Hematopoietic multipotent progenitor cell treated with erythropoietin and hydrocortisone succinate and interleukin-3 and kit ligand, for 8 days (in vitro differentiated cells): ENCODE results near the gene PLXNA4.

Experiments
- DNase-seq: peaks from one replicate; pipeline ENCODE4 v3.0.0-alpha.2; 2015

Gene PLXNA4

DNA sequence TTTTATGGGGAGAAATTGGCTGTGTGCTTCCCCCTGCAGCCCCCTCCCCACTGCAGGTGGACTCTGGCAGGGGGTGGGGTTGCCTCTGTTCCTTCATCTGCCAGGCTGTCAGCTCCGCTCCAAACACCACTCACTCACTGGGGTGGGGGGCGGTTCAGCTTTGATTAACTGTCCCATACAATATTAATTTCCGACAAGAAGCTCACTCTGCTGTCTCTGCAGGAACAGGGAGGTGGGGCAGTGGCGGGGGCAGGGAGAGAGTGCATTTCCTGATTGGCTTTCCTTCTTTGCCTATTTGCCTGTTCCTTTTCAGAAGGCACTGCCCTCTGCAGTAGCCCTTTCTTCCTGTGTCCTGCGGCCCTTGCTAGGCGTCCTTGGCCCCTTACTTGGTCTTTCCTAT lies 500.8 kb downstream of the PLXNA4 start:
- no peak for DNase-seq

DNA sequence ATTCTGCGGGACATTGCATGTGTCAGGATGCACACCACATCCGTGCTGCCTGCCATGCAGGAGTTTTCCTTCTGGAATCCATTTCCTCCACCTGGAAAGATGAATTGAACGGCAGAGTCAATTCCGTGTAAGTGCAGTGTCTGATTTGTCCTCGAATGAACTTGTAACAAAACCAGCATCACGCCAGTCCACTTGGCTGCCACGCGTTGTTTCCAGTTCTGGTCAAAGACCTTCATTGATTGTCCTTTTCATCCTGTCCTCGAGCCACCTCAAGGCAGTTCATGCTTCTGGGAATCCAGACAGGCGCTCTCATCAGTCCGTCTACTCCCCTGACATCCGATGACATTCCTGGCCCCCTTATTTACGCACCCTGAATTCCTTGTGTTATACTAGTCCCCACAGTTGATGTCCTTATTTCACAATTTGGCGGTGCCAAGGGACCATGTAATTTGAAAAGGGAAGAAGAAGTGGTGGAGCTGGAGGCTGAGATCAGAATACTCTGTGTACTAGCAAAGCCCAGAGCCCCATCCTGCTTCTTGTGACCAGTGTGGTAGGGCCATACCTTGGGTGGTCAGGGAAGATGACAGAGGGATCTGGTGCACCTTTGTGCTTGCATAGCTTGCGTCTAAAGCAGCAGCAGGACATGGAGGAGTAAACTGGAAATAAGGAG lies 502.2 kb downstream of the PLXNA4 start:
- DNase-seq: no peak
